Measurements from ENCODE around the gene MOAP1.
"Not testable (repeated sequence)": the region's sequence is repeated elsewhere in the genome, so short reads cannot be mapped to it uniquely, and the experiment has no call there.

Gene MOAP1, protein sequence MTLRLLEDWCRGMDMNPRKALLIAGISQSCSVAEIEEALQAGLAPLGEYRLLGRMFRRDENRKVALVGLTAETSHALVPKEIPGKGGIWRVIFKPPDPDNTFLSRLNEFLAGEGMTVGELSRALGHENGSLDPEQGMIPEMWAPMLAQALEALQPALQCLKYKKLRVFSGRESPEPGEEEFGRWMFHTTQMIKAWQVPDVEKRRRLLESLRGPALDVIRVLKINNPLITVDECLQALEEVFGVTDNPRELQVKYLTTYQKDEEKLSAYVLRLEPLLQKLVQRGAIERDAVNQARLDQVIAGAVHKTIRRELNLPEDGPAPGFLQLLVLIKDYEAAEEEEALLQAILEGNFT

DNA sequence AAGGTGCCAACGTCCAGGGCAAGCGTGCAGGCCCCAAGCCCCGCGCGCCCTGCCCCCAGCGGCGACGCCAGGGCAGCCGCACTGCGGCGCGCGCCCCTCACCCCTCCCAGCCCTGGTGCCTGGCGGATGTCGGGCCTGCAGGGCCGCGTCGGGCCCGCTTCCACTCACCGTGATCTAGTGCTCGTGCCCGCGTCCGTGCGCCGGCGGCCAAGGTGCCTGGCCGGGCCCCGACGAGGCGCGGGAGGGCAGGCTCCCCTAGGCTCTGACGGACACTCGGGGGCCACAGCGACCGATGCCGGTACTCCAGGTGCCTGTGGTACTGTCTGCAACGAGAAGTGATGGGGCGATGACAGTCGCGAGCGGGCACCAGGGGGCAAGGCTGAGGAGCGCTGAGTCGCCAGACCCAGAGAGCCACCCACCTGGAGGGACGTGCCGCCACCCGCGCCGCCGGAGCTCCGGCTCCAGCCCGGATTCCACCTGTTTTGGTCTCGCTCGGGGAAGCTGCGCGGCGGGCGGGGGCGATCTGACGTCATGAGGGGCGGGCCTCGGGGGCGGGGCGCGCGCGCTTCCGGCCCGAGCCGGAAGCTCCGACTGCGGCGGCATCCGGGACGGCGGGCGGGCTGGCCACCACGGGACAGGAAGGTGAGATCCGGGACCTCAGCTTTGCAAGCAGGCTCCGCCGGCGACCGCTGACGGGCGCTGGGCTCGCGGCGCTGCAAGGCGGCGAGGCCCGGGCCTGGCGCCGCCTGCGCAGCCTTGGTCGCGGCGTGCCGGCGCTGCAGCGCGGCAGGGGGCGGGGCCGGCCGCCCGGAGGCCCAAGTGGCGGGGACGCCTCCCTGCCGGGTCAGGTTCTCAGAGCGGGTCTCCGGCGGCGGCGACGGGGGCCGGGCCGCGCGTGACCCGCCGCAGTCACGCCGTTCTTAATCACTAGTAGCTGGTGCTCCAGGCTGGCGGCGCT, at the start of gene MOAP1, which contains the start of gene LYSET:
MOAP1 (minus strand) TSS at position 507 of the 958 bp plus-strand sequence. CDS start 655 bp downstream, outside the sequence.
LYSET (plus strand) TSS at position 927 of the 958 bp plus-strand sequence. CDS start 89 bp downstream, outside the sequence.
- DNase-seq (ENCODE audit: low read depth) = peak; percentile 45

DNA sequence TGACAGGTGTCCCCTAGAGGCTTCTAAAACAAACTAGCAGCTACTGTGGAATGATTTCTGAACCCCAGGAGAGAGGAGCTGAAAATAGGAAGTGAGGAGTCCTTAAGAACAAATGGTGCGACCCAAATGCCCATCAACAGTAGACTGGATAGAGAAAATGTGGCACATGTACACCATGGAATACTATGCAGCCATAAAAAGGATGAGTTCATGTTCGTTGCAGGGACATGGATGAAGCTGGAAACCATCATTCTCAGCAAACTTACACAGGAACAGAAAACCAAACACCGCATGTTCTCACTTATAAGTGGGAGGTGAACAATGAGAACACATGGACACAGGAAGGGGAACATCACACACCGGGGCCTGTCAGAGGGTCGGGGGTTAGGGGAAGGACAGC, 48.4 kb upstream of the MOAP1 start:
- DNase-seq (ENCODE audit: low read depth) = not testable (repeated sequence)

DNA sequence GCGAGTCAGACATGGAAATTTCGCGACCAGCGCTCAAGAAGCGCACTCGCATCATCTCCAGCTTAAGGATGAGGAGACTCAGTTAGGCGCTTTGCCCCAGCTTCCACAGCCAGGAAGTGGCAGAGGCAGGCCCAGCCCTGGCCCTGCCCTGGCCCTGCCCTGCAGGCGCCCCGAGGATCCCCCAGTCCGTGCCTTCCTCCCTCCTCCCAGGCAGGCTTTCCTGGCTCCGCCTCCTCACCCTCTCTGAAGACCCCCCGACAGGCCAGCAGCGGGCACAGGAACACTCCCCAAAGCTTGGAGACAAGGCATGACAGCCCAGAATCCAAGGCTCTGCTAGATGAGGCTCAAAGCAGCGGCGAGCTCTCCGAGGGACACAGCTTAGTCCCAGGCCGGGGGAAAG, 47.5 kb upstream of the MOAP1 start:
- no peak for DNase-seq (ENCODE audit: low read depth)

DNA sequence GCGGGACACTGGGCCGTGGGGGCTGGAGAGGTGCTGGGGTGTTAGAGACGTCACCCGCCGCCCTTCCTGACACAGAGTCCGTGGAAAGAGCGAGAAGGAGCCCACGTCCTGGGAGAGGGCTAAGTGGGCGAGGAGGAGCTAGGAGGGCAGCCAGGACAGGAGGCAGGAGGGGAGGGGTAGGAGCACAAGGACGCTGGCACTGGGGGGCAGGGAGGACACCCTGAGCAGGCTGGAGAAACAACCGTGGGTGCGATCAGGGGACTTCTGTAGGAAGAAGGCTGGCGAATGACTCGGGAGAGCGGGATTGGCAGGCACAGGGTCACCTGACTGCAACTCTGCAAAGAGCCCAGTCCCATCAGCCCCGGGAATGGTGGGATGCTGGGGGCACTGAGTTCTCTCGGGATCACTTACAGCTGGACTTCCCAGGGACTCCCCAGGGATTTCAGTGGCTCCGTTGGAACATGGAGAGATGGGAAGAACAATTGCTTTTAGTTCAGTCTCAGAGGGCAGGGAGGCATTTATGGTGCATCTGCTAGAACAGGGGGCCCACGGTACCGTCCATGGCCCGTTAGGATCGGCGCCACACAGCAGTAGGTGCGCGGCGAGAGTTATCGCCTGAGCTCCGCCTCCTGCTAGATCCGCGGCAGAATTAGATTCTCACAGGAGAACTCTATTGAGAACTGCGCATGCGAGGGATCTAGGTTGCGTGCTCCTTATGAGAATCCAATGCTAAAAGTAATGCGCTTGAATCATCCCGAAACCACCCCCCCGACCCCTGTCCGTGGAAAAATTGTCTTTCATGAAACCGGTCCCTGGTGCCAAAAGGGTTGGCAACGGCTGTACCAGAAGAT, 46.7 kb upstream of the MOAP1 start:
- DNase-seq (ENCODE audit: low read depth) = no peak

DNA sequence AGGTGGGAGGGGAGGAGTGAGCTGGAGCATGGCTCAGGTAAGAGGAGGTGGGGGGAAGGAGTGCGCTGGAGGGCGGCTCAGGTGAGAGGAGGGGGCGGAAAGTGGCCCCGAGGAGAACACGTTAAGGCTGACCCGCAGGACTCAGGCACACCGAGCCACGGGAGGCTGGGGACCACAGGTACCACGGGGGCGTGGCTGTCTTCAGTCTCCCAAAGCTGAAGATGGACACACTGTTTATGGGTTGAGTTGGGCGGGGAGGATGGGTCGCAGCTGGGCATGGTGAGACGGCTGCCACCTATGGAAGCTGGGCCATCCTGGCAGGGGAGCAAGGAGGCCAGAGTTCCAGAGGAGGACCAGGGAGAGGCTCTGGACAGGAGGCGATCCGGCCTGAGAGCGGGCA, 45.8 kb upstream of the MOAP1 start:
- DNase-seq (ENCODE audit: low read depth) = no peak

DNA sequence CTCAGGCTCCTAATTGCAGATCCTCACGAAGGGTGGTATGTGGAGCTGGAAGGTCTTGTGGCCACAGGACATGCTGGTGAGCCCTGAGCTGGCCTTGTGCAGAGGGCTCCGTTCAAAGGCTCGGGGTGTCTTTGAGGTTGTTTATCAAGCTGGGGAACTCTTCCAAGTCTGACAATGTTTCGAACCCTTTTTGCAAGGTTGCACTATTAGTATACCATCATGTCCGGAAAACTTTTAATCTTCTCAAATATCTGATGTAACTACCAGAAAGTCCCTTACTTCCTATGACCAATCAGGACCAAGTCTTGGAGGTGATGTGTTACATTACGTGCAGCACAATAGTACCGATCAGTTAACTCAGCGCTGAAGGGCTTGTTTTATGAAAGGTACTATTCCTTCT, 43.9 kb upstream of the MOAP1 start:
- DNase-seq (ENCODE audit: low read depth) = no peak

DNA sequence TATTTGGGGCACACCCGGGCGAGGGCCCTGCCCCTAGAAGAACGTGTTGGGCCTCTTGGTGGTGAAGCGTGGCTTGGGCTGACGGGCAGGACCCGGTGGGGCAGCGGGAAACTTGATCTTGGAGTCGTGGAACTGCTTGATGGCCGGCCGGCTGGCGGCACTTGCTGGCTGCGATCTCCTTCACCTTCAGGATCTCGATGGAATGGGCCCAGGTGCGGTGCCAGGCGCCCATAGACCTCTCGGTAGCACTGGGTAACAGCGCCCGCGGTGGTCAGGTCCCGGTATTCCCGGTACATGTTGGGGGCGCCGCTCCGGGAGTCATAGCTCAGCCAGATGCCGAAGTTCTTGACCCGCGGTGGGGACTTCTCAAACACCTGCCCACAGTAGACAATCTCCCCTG, 38.9 kb upstream of the MOAP1 start:
- DNase-seq (ENCODE audit: low read depth) = no peak

DNA sequence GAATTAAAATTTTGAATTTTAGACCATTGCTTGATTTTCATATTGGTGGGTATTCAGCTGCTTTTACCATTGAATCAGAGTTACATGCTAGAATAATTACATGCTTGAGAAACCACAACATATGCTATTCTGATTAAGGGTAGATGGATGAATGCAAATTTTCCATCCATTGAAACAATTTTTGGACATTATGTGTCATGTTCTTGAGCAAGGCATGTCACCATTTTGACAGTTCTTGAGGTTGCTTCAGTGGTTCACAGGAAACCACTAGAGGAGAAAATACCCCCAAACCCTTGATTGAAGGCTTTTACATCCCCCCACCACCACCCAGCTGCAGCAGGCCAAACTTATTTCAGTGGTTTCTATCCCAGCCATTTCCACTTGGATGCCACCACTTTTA, 35.8 kb upstream of the MOAP1 start:
- no peak for DNase-seq (ENCODE audit: low read depth)

DNA sequence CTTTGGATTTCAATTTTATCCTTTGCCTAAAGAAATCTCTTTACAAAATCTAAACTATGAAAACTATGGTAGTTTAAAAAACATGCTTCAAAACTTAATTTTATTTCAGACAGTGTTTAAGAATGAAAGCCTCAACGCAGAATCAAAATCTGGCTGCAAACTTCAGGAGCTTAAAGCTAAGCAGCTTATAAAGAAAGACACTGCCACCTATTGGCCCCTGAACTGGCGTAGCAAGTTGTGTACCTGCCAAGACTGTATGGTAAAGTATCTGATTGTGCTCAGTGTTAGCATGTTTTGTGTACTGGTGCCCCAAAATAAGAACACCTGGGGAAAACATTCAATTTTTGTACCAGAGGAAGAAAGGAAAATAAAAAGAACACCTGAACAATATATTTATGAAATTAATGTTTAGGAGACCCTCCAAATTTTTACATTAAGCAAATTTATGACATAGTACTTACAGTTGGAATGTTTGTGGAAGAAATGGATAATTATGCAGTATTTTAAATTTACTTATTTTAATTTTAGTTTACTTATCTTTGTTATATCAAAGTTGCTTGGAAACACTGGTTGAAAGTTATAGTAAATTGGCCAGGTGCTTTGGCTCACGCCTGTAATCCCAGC, 34.5 kb upstream of the MOAP1 start:
- DNase-seq (ENCODE audit: low read depth) = peak; percentile 45

DNA sequence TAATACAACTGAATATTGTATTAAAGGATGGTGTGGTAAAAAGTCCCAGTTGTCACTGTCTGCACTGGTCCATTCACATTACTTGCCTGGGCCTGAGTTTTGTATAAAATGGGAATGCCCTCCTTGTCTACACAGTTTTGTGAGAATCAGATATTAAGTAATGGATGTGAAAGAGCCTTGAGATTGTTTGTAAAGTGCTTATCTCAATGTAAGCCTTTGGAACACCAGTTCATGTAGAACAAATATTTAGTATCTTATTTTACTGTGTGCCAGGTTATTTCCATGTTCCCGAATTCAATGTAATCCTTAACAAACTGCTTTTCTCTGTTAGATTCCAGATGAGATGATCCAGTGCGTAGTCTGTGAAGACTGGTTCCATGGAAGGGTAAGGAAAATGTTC, 29.9 kb upstream of the MOAP1 start:
- DNase-seq (ENCODE audit: low read depth) = no peak

DNA sequence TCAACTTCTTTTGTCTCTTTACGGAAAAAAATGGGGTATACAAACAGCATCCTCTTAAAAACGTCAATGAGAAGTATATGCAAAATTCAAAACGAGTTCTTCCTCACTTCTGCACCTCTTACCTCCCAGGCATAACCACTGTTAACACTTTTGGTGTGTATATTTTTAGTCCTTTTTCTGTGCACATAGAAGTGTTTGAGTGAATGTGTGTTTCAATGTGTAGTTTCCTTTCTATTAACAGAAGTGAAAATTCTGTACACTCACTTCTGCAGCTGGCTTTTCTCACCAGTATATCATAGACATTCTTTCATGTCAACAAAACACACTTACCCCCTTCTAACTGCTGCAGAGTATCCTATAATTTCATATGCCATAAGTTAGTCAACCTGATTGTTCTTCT, 27.7 kb upstream of the MOAP1 start:
- no peak for DNase-seq (ENCODE audit: low read depth)

DNA sequence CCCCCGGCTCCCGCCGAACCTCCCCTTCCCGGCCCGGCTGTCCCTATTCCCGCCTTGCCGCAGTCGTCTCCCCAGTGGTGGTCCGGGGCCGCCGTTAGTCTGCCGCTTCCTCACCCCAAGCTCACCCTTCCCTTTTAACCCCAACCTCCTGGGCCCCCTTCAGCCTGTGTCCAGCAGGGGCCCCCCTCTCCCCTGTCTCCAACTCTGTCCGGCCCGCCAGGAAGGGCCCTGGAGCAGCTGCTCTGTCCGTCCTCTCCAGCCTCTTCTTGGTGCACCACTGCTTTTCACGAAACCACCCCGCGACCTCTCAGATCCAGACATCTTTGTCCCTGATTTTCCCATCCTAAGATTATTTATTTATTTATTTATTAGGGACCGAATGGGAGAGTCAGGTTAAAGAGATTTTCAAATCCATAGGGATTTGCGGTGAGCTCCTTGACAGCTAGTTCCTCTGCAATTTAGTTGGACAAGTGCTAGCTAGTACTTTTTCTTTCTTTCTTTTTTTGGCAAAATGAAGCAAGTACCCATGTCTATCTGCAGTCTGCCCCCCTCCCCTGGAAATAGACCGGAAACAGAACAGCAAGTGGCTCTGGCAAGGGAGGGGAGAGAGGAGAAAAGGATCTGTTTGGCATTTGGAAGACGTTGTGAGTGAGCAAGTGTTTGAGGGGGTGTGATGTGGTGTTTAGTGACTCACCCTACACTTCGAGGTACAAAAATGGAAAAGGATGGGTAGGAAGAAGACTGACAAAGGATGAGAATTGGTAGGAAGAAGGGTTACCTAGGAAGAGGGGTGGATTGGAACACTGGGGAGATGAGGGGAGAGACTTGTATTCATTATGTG, 23.0 kb upstream of the MOAP1 start:
- DNase-seq (ENCODE audit: low read depth) = no peak

DNA sequence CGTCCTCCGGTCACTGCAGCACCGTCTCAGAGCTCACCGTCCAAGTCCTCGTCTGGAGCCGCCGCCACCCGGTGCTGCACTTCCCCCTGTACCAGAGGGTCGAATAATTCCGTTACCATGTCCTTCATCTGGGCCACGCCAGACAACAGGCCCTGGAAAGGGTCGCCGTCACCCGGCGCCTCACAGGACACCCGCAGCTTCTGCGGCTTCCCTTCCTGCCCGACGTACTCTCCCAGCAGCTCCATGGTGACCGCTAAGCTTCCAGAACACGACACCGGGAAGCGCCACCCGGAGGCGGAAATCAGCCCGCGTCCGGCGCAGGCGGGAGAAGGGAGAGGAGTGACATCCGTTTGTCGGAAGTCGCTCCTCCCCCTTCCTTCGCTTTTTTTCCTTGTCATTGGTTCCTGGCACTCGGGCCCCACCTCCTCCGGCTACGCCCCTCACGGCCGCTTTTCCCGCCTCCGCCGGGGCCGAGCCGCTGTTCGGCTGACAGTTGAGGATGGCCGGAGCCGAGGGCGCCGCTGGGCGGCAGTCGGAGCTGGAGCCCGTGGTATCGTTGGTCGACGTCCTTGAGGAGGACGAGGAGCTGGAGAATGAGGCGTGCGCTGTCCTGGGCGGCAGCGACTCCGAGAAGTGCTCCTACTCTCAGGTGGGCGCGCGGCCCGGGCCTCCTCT, 22.2 kb upstream of the MOAP1 start, which contains the start of the genes GON7 and UBR7:
GON7 (minus strand) TSS at position 273 of the 675 bp plus-strand sequence; CDS start at position 245, 28 bp downstream.
UBR7 (plus strand) TSS at position 464 of the 675 bp plus-strand sequence; CDS start at position 500, 36 bp downstream.
- peak; percentile 93 for DNase-seq (ENCODE audit: low read depth)

DNA sequence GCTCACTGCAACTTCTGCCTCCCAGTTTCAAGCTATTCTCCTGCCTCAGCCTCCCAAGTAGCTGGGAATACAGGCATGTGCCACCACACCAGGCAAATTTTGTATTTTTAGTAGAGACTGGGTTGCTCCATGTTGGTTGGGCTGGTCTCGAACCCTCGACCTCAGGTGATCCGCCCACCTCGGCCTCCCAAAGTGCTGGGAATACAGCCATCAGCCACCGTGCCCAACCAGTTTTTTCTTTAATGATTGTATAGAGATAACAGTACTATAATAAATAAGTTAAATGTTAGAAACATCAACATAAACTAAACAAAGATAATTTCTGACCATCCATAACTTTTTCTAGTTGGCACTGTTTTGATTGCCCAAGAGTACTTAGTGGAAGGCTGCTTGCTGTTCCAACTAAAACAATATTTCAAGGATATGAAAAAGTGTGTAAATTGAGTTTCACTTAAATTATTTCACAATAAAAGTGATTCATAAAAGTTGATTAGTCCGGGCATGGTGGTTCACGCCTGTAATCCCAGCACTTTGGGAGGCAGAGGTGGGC, 16.5 kb upstream of the MOAP1 start:
- no peak for DNase-seq (ENCODE audit: low read depth)

DNA sequence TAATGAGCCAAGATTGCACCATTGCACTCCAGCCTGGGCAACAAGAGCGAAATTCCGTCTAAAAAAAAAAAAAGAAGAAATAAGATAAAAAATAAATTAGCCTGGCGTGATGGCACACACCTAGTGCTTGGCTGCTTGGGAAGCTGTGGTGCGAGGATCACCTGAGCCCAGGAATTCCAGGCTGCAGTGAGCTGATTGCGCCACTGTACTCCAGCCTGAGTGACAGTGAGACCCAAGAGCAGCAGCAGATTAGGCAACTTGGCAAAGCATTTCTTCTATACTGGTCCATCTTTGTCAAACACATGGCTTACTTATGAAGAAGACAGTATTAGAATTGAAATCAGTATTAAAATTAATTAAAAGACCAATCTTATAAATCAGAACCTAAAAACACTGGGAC, 15.9 kb upstream of the MOAP1 start:
- no peak for DNase-seq (ENCODE audit: low read depth)

DNA sequence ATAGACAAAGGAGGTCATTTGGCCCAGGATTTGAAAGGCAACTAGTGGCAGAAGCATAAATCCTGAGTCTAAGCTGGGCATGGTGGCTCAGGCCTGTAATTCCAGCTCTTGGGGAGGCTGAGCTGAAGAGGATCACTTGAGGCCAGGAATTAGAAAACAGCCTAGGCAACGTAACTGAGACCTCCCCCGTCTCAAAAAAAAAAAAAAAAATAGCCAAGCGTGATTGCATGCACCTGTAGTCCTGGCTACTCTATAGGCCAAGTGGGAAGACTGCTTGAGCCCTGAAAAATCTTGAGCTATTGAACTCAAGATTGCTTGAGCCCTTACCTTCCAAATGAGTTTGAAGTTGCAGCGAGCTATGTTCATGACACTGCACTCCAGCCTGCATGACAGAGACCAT, 14.3 kb upstream of the MOAP1 start:
- no peak for DNase-seq (ENCODE audit: low read depth)

DNA sequence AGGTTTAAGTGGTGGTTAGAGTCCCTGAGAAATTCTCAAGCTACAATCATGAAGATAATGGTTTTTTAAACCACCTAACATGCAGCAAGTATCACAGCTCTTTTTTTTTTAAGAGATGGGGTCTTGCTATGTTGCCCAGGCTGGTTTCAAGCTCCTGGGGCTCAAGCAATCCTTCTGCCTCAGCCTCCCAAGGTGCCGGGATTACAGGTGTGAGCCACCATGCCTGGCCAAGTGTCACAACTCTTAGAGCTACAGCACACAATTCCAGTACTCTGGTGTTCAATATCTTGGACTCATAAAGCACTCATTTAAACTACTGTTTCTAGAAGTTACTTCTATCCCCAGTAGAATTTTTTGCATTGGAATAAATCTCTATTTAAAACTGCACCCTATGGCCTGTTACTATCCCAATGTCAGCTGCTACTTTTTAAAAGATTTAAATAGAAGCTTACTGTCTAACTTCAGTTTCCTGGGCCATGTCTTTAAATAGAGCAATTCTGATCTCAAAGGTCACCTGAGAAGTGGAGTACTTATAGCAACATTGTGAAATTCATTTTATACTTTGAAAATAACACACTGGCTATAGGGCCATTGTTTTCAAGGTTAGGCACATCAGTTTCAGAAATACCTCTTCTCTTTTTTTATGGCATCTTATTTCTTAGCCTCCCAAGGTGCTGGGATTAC, 10.8 kb upstream of the MOAP1 start:
- DNase-seq (ENCODE audit: low read depth) = no peak

DNA sequence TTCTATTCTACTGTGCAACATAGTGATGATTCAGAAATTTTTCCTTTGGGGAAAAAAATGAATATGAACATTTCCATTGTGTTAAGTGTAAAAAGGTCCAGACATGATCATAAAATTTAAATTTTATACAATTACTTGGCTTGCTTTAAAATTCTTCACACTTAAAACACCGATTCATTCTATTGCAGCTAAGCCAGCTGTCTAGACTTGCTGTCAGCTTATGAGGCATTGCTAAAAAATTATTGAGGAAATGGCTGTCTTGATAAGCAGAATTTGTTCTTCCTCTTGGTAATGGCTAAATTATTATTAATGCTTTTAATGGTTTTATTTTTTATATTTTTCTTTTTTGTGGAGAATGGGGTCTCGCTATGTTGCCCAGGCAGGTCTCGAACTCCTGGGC, 2.3 kb upstream of the MOAP1 start:
- no peak for DNase-seq (ENCODE audit: low read depth)

DNA sequence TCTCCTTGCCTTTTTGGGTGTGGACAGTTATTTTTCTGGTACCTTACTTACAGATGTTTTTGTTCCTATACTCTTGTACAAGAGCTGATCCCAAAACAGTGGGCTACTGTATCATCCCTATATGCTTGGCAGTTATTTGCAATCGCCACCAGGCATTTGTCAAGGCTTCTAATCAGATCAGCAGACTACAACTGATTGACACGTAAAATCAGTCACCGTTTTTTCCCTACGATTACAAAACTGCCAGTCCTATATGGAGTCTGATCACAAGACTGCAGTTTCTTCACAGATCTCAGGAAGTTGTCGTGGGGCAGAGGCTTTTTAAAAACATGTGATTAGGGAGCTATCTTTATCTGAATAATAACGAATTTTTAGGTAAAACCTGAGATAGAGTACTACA, 1.8 kb upstream of the MOAP1 start:
- no peak for DNase-seq (ENCODE audit: low read depth)
